ENCODE results near the gene BCKDHB.

BCKDHB gene

DNA sequence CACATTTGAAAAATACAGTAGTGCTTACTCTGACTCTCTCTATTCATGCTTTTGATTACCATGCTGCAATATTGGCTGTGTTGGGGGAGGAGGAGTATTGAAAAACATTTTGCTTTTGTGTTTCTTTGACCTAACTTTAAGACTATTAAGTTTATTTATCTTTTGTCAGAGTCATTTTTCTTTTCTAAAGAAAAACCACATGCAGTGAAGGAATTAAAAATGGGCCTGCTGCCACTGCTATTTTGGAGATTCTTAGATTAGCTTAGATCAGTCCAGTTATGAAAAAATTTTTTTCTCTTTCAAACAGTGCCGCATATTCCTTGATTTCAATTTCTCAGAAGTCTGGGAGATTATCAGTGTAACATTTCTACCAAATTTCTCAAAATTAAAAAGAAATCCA lies 36.1 kb downstream of the BCKDHB start:
- Histone ChIP-seq H3K4me3 (replicated peaks; ENCODE audit: low read depth, low read length) (no peak overlapping the region), H3K36me3 (ENCODE audit: control insufficient read depth, insufficient read depth, low read length) (peaks cover 1% of the 10 kb centered on the region; the same call in 1 of the 2 replicates), H3K27me3 (replicated peaks; ENCODE audit: control insufficient read depth, insufficient read depth, low read length) (no peaks in the 10 kb centered on the region)
- TF ChIP-seq, protein P1, sequence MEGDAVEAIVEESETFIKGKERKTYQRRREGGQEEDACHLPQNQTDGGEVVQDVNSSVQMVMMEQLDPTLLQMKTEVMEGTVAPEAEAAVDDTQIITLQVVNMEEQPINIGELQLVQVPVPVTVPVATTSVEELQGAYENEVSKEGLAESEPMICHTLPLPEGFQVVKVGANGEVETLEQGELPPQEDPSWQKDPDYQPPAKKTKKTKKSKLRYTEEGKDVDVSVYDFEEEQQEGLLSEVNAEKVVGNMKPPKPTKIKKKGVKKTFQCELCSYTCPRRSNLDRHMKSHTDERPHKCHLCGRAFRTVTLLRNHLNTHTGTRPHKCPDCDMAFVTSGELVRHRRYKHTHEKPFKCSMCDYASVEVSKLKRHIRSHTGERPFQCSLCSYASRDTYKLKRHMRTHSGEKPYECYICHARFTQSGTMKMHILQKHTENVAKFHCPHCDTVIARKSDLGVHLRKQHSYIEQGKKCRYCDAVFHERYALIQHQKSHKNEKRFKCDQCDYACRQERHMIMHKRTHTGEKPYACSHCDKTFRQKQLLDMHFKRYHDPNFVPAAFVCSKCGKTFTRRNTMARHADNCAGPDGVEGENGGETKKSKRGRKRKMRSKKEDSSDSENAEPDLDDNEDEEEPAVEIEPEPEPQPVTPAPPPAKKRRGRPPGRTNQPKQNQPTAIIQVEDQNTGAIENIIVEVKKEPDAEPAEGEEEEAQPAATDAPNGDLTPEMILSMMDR (IDR thresholded peaks at IDR 0.05; ENCODE audit: insufficient read depth, low read length, poor library complexity, severe bottlenecking) = no peak
- DNase-seq (ENCODE audit: extremely low read depth, insufficient read length) = no peak

DNA sequence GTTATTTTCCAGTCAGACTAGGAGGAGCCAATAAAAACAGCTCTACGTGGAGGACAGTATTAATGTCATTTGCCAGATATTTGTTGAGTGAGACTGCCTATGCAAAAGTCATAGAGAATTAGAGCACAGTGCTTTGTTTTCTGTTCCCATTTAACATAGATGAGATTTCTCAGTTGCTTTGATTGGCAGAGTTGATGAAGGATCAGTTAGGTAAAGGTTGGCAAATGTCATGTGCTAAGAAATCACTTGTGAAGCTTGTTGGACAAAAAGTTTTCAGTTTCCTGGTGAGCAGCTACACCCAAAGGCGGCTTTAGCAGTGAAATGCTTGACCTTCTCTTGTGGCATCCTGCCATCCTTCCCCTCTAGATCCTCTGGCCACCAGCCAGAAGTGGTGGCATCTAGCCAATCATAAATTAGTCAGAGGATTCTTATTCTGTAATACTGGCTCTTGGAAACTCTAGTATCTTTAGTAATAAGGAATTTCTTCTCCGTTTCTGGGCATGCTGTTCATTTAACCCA lies 37.0 kb downstream of the BCKDHB start:
- H3K36me3 ChIP-seq (ENCODE audit: control insufficient read depth, insufficient read depth, low read length) = peaks cover 1% of the 10 kb centered on the region; the same call in 1 of the 2 replicates
- H3K4me3 ChIP-seq (replicated peaks; ENCODE audit: low read depth, low read length) = no peak overlapping the region
- H3K27me3 ChIP-seq (replicated peaks; ENCODE audit: control insufficient read depth, insufficient read depth, low read length) = no peaks in the 10 kb centered on the region
- TF ChIP-seq, protein P1 (IDR thresholded peaks at IDR 0.05; ENCODE audit: insufficient read depth, low read length, poor library complexity, severe bottlenecking) = no peak
- DNase-seq (ENCODE audit: extremely low read depth, insufficient read length) = no peak

DNA sequence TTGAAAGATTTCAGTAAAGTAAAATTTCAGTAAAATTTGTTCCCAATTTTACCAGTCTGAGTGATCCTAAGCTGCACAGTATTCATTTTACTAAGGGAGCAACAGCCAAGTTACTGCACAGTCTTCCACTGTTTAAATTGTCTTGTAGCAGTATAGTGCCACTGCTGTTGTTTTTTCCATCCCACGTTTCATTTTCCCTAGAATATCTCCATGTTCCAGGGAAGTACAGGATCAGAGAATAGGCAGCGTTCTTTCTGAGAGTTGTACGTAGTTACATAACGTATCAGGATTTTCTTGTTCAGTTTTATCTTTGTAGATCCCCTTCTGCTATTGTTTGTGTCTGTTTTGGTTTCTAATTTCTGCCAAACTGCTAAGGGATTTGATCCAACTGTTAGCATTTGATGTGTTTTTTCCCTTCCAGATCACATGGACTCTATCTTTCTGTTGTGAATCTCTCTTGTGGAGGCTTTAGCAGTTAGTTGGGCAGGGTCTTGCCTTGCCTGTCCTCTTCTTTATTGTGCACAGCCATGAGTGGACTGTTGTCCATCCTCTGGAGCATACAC lies 38.4 kb downstream of the BCKDHB start:
- TF ChIP-seq, protein P1 (IDR thresholded peaks at IDR 0.05; ENCODE audit: insufficient read depth, low read length, poor library complexity, severe bottlenecking) = no peak

DNA sequence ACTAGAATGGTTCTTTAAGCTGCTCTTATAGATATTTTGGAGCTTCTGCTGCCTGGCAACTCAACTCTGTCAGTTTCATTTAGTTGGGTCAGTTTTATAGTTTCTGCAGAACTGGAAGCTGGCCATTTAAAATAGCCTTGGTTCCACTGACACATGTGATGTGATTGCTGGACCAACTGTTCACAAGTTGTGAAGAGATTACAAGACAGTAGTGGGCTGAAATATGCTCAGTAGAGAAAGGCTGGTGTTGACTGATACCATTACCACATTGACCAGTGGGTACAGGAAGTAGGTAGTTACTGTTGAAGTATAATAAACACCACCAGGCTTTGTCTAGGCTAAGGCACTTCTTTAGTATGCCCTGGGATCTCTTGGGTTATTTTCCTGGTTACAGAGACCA lies 39.0 kb downstream of the BCKDHB start:
- no peak for DNase-seq (ENCODE audit: extremely low read depth, insufficient read length)
- H3K27me3 ChIP-seq (replicated peaks; ENCODE audit: control insufficient read depth, insufficient read depth, low read length) = no peaks in the 10 kb centered on the region
- peaks cover 1% of the 10 kb centered on the region; the same call in 1 of the 2 replicates for H3K36me3 ChIP-seq (ENCODE audit: control insufficient read depth, insufficient read depth, low read length)
- no peak overlapping the region for H3K4me3 ChIP-seq (replicated peaks; ENCODE audit: low read depth, low read length)
- TF ChIP-seq, protein P1 (IDR thresholded peaks at IDR 0.05; ENCODE audit: insufficient read depth, low read length, poor library complexity, severe bottlenecking) = no peak

More for the DNA sequence above, 38.4 kb downstream of the BCKDHB start:
- H3K4me3 ChIP-seq (replicated peaks; ENCODE audit: low read depth, low read length) = no peak overlapping the region
- no peaks in the 10 kb centered on the region for H3K27me3 ChIP-seq (replicated peaks; ENCODE audit: control insufficient read depth, insufficient read depth, low read length)
- DNase-seq (ENCODE audit: extremely low read depth, insufficient read length) = no peak
- H3K36me3 ChIP-seq (ENCODE audit: control insufficient read depth, insufficient read depth, low read length) = peaks cover 1% of the 10 kb centered on the region; the same call in 1 of the 2 replicates

DNA sequence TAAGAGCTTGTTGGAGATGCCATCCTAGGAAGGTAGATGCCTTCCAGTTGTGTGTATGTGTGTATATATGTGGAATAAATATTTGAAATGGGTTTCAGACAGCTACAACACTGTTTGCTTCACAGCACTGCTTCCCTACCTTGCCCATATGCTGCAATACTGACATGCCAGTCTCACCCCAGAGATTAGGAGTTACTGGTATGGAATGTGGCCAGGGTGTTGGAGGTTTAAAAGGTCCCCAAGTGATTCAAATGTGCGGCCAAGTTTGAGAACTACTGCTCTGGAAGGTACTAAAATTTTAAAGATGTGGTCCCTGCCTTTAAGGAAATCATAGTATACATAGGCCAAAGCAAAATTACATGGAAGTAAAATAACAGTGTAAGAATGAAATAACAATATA lies 39.5 kb downstream of the BCKDHB start:
- DNase-seq (ENCODE audit: extremely low read depth, insufficient read length) = no peak
- TF ChIP-seq, protein P1 (IDR thresholded peaks at IDR 0.05; ENCODE audit: insufficient read depth, low read length, poor library complexity, severe bottlenecking) = no peak
- Histone ChIP-seq H3K4me3 (replicated peaks; ENCODE audit: low read depth, low read length) (no peak overlapping the region), H3K27me3 (replicated peaks; ENCODE audit: control insufficient read depth, insufficient read depth, low read length) (no peaks in the 10 kb centered on the region), H3K36me3 (ENCODE audit: control insufficient read depth, insufficient read depth, low read length) (peaks cover 1% of the 10 kb centered on the region; the same call in 1 of the 2 replicates)

Measured in GM06990 (cell line).